SU-DHL-6 (cell line): ENCODE measurements around the gene UTP3.

Experiments used
- CTCF ChIP-seq: fragments of 200-600 bp; sonication (generic); IDR thresholded peaks from one replicate; pipeline ENCODE4 v1.5.1; 2017; ENCODE audit warnings: antibody characterized with exemption, mild to moderate bottlenecking, low read length, moderate library complexity; ENCODE audit not compliant: insufficient read depth, poor library complexity, severe bottlenecking
- EZH2phosphoT487 ChIP-seq: fragments of 200-600 bp; sonication (generic), shearing (Covaris generic); conservative IDR thresholded peaks from 2 replicates; pipeline ENCODE4 v1.6.1; 2018; ENCODE audit warnings: mild to moderate bottlenecking, antibody characterized with exemption, low read length, moderate library complexity, mixed read lengths

GRCh38 chr4:70714079-70714887 lies 26.0 kb downstream of the UTP3 start:
- TF ChIP-seq CTCF (no peak), EZH2phosphoT487 (no peak)
